ENCODE results near the gene FNDC8.
"Not testable (repeated sequence)": the region's sequence is repeated elsewhere in the genome, so short reads cannot be mapped to it uniquely, and the experiment has no call there.

Gene FNDC8

DNA sequence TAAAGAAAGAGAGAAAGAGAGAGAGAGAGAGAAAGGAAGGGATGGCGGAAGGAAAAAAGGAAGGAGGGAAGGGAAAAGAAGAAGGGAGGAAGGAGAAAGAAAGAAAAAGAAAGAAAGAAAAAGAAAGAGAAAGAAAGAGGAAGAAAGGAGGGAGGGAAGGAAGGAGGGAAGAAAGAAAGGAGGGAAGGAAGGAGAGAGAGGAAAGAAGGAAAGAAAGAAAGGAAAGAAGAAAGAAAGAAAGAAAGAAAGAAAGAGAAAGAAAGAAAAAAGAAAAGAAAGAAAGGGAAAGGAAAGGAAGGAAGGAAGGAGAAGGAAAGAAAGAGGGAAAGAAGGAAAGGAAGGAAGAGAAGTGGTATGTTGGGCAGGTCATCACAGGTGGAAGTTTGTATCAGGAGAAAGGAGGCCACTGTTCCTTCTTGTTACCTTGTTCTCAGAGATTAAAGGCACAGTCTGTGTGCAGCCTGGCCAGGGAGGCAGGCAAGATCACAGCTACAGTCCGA lies 53.5 kb downstream of the FNDC8 start:
- no peak for DNase-seq

DNA sequence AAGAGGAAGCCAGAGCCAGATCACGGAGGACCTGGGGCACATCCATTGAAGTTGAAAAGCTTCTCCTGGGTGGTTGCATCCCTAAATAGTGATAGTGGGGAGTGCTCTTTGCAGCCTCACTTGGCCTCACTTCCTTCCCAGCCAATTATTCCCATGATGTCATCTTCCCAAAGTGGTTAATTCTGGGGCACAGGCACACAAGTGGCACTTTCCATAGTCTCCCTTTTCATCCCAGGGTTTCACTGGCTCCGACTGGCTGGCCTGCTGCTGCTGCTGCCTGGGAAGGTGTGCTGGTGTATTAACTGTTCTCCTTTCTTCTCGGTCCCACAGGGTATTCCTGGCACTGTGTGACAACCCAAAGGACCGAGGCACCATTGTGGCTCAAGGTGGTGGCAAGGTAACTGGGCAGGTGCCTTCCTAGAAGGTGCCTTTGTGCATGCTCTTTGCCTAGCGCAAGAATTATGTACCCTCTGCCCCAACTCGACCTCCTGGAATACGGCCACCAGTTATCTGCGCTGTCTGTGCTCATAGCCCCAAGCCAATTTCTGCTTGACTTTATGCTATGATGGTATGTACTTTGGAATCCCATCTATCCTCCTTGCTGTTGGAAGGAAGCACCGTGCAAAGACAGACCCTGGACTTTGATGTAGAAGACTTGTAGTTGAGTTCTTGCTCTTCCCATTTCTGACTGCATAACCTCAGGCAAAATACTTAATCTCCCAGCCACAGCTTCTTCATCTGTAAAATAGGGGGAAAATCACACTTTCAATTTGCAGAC lies 54.4 kb downstream of the FNDC8 start:
- no peak for DNase-seq

DNA sequence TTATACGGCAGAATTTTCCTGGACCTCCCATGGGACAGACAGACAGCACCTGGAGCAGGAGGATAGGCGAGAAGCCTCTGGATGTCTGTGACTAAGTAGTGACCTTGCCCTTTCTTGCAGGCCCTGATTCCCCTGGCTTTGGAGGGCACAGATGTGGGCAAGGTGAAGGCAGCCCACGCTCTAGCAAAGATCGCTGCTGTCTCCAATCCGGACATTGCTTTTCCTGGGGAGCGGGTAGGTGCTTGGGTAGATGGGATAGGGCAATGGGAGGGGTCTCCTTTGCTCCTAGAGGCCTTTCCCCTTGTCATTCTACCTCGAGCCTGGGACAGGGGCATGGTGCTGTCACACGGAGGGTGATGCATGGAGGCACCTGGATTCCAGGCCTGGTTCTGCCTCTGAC lies 55.5 kb downstream of the FNDC8 start:
- no peak for DNase-seq

DNA sequence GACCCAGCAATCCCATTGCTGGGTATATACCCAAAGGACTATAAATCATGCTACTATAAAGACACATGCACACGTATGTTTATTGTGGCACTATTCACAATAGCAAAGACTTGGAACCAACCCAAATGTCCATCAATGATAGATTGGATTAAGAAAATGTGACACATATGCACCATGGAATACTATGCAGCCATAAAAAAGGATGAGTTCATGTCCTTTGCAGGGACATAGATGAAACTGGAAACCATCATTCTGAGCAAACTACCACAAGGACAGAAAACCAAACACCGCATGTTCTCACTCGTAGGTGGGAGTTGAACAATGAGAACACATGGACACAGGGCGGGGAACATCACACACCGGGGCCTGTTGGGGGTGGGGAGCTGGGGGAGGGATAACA lies 58.0 kb downstream of the FNDC8 start:
- not testable (repeated sequence) for DNase-seq

Data from DMS53 (cell line).